GM23338 (cell line): ENCODE measurements around the gene PLET1. TPM values are rescaled to one million over a fixed set of nuclear protein-coding genes. Genes with fewer than 3 reads are reported as not detected.

Source experiments
- ATAC-seq: fragments of 200-7000 bp; cut with Tn5 transposase; 3 replicates; pipeline ENCODE4 v1.9.1; 2020
- DNase-seq: peaks from one replicate; pipeline ENCODE4 v3.0.0-alpha.2; 2015; ENCODE audit warnings: low spot score
- H2AFZ ChIP-seq: fragments of 200-600 bp; sonication (generic); 2 replicates; pipeline ENCODE4 v1.8.0; 2016; ENCODE audit warnings: antibody characterized with exemption, mild to moderate bottlenecking, moderate library complexity
- H3F3A ChIP-seq: fragments of 200-600 bp; sonication (generic); replicated peaks from 2 replicates; pipeline ENCODE4 v1.8.0; 2017; ENCODE audit warnings: antibody characterized with exemption, mixed run types, low read depth
- H3K27ac ChIP-seq: fragments of 200-600 bp; sonication (generic); 2 replicates; pipeline ENCODE4 v1.6.1; 2016; ENCODE audit warnings: low read depth
- H3K27me3 ChIP-seq: fragments of 200-600 bp; sonication (generic); 2 replicates; pipeline ENCODE4 v1.8.0; 2016; ENCODE audit warnings: mild to moderate bottlenecking, mixed run types, moderate library complexity; ENCODE audit not compliant: insufficient read depth
- H3K36me3 ChIP-seq: fragments of 200-600 bp; sonication (generic); 2 replicates; pipeline ENCODE4 v1.8.0; 2016; ENCODE audit warnings: mild to moderate bottlenecking; ENCODE audit not compliant: insufficient read depth
- H3K4me1 ChIP-seq: fragments of 200-600 bp; sonication (generic); 2 replicates; pipeline ENCODE4 v1.8.0; 2016; ENCODE audit warnings: mild to moderate bottlenecking, moderate library complexity; ENCODE audit not compliant: insufficient read depth
- H3K4me2 ChIP-seq: fragments of 200-600 bp; sonication (generic); 2 replicates; pipeline ENCODE4 v1.7.1; 2017; ENCODE audit warnings: mixed run types
- H3K4me3 ChIP-seq: fragments of 200-600 bp; sonication (generic); 2 replicates; pipeline ENCODE4 v1.6.1; 2016; ENCODE audit warnings: mixed run types
- H3K79me2 ChIP-seq: fragments of 200-600 bp; sonication (generic); replicated peaks from 2 replicates; pipeline ENCODE4 v1.8.0; 2017; ENCODE audit warnings: mild to moderate bottlenecking; ENCODE audit not compliant: insufficient read depth
- H3K9me2 ChIP-seq: fragments of 200-600 bp; sonication (generic); 2 replicates; pipeline ENCODE4 v1.8.0; 2017; ENCODE audit not compliant: insufficient read depth
- H4K20me1 ChIP-seq: fragments of 200-600 bp; sonication (generic); replicated peaks from 2 replicates; pipeline ENCODE4 v1.8.0; 2017; ENCODE audit warnings: mild to moderate bottlenecking; ENCODE audit not compliant: insufficient read depth
- H3K27ac Mint-ChIP-seq: 2 replicates; pipeline ENCODE4 v1.8.0; 2020; ENCODE audit warnings: inconsistent platforms, mild to moderate bottlenecking, moderate library complexity, mixed read lengths
- H3K27me3 Mint-ChIP-seq: 3 replicates; pipeline ENCODE4 v1.8.0; 2022; ENCODE audit warnings: low read depth, mild to moderate bottlenecking, moderate library complexity, mixed read lengths, inconsistent platforms; ENCODE audit not compliant: insufficient read depth, poor library complexity
- H3K36me3 Mint-ChIP-seq: 3 replicates; pipeline ENCODE4 v1.8.0; 2021; ENCODE audit warnings: low read depth, mild to moderate bottlenecking, inconsistent platforms, moderate library complexity, mixed read lengths
- H3K4me1 Mint-ChIP-seq: 3 replicates; pipeline ENCODE4 v1.8.0; 2020; ENCODE audit warnings: mild to moderate bottlenecking, inconsistent platforms, mixed read lengths
- H3K4me3 Mint-ChIP-seq: 3 replicates; pipeline ENCODE4 v1.8.0; 2021; ENCODE audit warnings: moderate library complexity, mild to moderate bottlenecking, inconsistent platforms, mixed read lengths
- H3K9me3 Mint-ChIP-seq: 3 replicates; pipeline ENCODE4 v1.8.0; 2020; ENCODE audit warnings: moderate library complexity, mild to moderate bottlenecking, inconsistent platforms, mixed read lengths
- CTCF ChIP-seq, 2 experiments: fragments of 200-600 bp in 1 of 2; sonication (generic) in 1 of 2; conservative IDR thresholded peaks; 2 replicates each; pipeline versions ENCODE4 v1.5.1 to v1.6.1; 2016 to 2017; ENCODE audit warnings: antibody characterized with exemption in 2 of 2, low read depth in 2 of 2, mild to moderate bottlenecking in 2 of 2, moderate library complexity in 1 of 2
- ETS1 ChIP-seq: IDR thresholded peaks from 2 replicates; pipeline ENCODE4 v1.6.1; 2016; ENCODE audit warnings: antibody characterized with exemption
- EZH2phosphoT487 ChIP-seq: fragments of 200-600 bp; sonication (generic); IDR thresholded peaks from one replicate; pipeline ENCODE4 v1.8.1; 2018; ENCODE audit warnings: antibody characterized with exemption; ENCODE audit not compliant: unreplicated experiment
- JUNB ChIP-seq: IDR thresholded peaks from one replicate; pipeline ENCODE4 v1.6.1; 2016; ENCODE audit warnings: antibody characterized with exemption; ENCODE audit not compliant: unreplicated experiment
- NANOG ChIP-seq: IDR thresholded peaks from 2 replicates; pipeline ENCODE4 v1.6.1; 2016; ENCODE audit warnings: antibody characterized with exemption, borderline replicate concordance
- POLR2AphosphoS5 ChIP-seq: IDR thresholded peaks from 2 replicates; pipeline ENCODE4 v1.6.1; 2016; ENCODE audit warnings: antibody characterized with exemption, low read depth
- STAT1 ChIP-seq: IDR thresholded peaks from one replicate; pipeline ENCODE4 v1.6.1; 2016; ENCODE audit warnings: antibody characterized with exemption; ENCODE audit not compliant: unreplicated experiment
- ZNF114 ChIP-seq: fragments of 250-450 bp; sonication (Bioruptor Pico); IDR thresholded peaks from 2 replicates; pipeline ENCODE4 v1.5.0; 2020; ENCODE audit warnings: mild to moderate bottlenecking, moderate library complexity
- ZNF331 ChIP-seq: fragments of 250-450 bp; sonication (Bioruptor Pico); IDR thresholded peaks from 2 replicates; pipeline ENCODE4 v1.5.0; 2020; ENCODE audit warnings: low read depth, mild to moderate bottlenecking, moderate library complexity
- long read RNA-seq: library from polyadenylated mRNA; unstranded; transcript quantifications from one replicate; pipeline ENCODE4 v2.0.0, GENCODE V29; 2020; ENCODE audit not compliant: unreplicated experiment
- polyA plus RNA-seq: library from polyadenylated mRNA; unstranded; fragments of >200 nt; fragmentation: Nextera tagmentation; extraction: Ambion mirVana; gene quantifications from 2 replicates; pipeline ENCODE4 v1.2.1, GENCODE V29; 2016
- total RNA-seq: library from RNA; depleted of rRNA; stranded (reverse); fragments of >200 nt; shearing (Covaris generic); gene quantifications from 2 replicates; pipeline ENCODE4 v1.2.3, GENCODE V29; 2014; rRNA removed
- TF ChIP-seq, protein P1 (sequence below): fragments of 250-450 bp; sonication (Bioruptor Pico); IDR thresholded peaks from 2 replicates; pipeline ENCODE4 v1.5.0; 2020; ENCODE audit warnings: mild to moderate bottlenecking, moderate library complexity

The PLET1 gene
- total RNA-seq: not detected in 2 replicates
- not detected in 2 replicates for polyA plus RNA-seq
- long read RNA-seq: 0 reads

- Mint-ChIP-seq H3K4me1 (no peaks in the 10 kb centered on the region), H3K27me3 (peaks cover 1% of the 10 kb centered on the region), H3K27ac (no peak within 1 kb of the TSS), H3K9me3 (no peaks in the 10 kb centered on the region), H3K4me3 (no peak within 1 kb of the TSS), H3K36me3 (no peaks in the 10 kb centered on the region)
- Histone ChIP-seq H3K4me1 (no peaks in the 10 kb centered on the region), H3F3A (no peaks in the 10 kb centered on the region), H3K27ac (no peak within 1 kb of the TSS), H3K9me2 (no peaks in the 10 kb centered on the region; the same call in 1 of the 2 replicates), H2AFZ (no peak within 1 kb of the TSS), H3K36me3 (no peaks in the 10 kb centered on the region), H3K79me2 (no peaks in the 10 kb centered on the region), H4K20me1 (no peaks in the 10 kb centered on the region), H3K4me2 (no peak within 1 kb of the TSS), H3K4me3 (no peak within 1 kb of the TSS), H3K27me3 (no peaks in the 10 kb centered on the region)
- ATAC-seq (no peak), DNase-seq (no peak)
- TF ChIP-seq EZH2phosphoT487: no peak
- TF ChIP-seq POLR2AphosphoS5: no peak
- TF ChIP-seq STAT1: no peak
- TF ChIP-seq CTCF (conservative IDR thresholded peaks at IDR 0.05; ENCODE audit: low read depth in 2 of 2): no peak
- no peak for TF ChIP-seq ZNF331 (CRISPR knock-in tag)
- no peak for TF ChIP-seq ETS1
- TF ChIP-seq, protein P1, sequence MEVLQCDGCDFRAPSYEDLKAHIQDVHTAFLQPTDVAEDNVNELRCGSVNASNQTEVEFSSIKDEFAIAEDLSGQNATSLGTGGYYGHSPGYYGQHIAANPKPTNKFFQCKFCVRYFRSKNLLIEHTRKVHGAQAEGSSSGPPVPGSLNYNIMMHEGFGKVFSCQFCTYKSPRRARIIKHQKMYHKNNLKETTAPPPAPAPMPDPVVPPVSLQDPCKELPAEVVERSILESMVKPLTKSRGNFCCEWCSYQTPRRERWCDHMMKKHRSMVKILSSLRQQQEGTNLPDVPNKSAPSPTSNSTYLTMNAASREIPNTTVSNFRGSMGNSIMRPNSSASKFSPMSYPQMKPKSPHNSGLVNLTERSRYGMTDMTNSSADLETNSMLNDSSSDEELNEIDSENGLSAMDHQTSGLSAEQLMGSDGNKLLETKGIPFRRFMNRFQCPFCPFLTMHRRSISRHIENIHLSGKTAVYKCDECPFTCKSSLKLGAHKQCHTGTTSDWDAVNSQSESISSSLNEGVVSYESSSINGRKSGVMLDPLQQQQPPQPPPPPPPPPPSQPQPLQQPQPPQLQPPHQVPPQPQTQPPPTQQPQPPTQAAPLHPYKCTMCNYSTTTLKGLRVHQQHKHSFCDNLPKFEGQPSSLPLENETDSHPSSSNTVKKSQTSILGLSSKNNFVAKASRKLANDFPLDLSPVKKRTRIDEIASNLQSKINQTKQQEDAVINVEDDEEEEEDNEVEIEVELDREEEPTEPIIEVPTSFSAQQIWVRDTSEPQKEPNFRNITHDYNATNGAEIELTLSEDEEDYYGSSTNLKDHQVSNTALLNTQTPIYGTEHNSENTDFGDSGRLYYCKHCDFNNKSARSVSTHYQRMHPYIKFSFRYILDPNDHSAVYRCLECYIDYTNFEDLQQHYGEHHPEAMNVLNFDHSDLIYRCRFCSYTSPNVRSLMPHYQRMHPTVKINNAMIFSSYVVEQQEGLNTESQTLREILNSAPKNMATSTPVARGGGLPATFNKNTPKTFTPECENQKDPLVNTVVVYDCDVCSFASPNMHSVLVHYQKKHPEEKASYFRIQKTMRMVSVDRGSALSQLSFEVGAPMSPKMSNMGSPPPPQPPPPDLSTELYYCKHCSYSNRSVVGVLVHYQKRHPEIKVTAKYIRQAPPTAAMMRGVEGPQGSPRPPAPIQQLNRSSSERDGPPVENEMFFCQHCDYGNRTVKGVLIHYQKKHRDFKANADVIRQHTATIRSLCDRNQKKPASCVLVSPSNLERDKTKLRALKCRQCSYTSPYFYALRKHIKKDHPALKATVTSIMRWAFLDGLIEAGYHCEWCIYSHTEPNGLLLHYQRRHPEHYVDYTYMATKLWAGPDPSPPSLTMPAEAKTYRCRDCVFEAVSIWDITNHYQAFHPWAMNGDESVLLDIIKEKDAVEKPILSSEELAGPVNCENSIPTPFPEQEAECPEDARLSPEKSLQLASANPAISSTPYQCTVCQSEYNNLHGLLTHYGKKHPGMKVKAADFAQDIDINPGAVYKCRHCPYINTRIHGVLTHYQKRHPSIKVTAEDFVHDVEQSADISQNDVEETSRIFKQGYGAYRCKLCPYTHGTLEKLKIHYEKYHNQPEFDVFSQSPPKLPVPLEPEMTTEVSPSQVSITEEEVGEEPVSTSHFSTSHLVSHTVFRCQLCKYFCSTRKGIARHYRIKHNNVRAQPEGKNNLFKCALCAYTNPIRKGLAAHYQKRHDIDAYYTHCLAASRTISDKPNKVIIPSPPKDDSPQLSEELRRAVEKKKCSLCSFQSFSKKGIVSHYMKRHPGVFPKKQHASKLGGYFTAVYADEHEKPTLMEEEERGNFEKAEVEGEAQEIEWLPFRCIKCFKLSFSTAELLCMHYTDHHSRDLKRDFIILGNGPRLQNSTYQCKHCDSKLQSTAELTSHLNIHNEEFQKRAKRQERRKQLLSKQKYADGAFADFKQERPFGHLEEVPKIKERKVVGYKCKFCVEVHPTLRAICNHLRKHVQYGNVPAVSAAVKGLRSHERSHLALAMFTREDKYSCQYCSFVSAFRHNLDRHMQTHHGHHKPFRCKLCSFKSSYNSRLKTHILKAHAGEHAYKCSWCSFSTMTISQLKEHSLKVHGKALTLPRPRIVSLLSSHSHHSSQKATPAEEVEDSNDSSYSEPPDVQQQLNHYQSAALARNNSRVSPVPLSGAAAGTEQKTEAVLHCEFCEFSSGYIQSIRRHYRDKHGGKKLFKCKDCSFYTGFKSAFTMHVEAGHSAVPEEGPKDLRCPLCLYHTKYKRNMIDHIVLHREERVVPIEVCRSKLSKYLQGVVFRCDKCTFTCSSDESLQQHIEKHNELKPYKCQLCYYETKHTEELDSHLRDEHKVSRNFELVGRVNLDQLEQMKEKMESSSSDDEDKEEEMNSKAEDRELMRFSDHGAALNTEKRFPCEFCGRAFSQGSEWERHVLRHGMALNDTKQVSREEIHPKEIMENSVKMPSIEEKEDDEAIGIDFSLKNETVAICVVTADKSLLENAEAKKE (CRISPR knock-in tag): no peak
- no peak for TF ChIP-seq JUNB
- TF ChIP-seq ZNF114: no peak
- TF ChIP-seq NANOG: no peak
These were observed at the start of gene PLET1 for GRCh38 chr11:112260490-112260889. PLET1 (minus strand) TSS chr11:112260860; CDS start chr11:112260589, 271 bp downstream.
